ENCODE measurements around the gene DNAJB7. TPM values are rescaled to one million over a fixed set of nuclear protein-coding genes. Genes with fewer than 3 reads are reported as not detected.

The DNAJB7 gene
- total and polyA plus RNA-seq, 10 of the 15 experiments (the other 5 are each of a cell fraction or from before 2014, with no cell fraction given): 0.03 to 0.70 (median 0.29) TPM; not detected in 6

DNA sequence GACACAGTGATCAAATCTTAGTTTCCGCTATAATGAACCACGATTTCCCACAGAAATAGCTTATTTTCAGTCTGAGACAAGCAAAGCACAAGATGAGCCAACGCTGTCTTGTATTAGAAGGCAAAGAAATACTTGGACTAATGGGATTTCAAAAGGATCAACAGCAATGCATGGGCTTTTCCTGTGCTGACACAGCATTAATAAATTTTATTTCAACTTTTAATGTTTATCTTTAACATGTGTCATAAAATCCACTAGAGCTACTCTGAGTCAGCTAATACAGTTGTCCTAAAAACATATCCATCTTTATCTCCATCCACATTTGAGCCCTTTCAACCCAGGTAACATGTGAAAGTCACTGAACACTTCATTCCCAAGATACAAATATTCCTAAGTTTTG is 27.3 kb downstream of the DNAJB7 start:
- Histone ChIP-seq H3K4me3 (no peak overlapping the region), H2AFZ (ENCODE audit: control insufficient read depth, low read depth, low read length) (no peak overlapping the region), H3K27ac (ENCODE audit: control insufficient read depth, insufficient read depth) (no peak overlapping the region), H3K9me3 (replicated peaks; ENCODE audit: control insufficient read depth, insufficient read depth, low read length) (no peaks in the 10 kb centered on the region), H3K27me3 (replicated peaks in 1 of 2; ENCODE audit: control insufficient read depth in 2 of 2, insufficient read depth in 2 of 2, low read length in 1 of 2) (no peaks in the 10 kb centered on the region), H3K4me1 (ENCODE audit: control insufficient read depth, insufficient read depth, low read length) (no peaks in the 10 kb centered on the region), H3K79me2 (ENCODE audit: control insufficient read depth, insufficient read depth, low read length) (no peaks in the 10 kb centered on the region; the same call in 1 of the 2 replicates), H4K20me1 (ENCODE audit: control insufficient read depth, insufficient read depth) (no peaks in the 10 kb centered on the region), H3K36me3 (ENCODE audit: control insufficient read depth in 2 of 2, insufficient read depth in 2 of 2, low read length in 1 of 2) (peaks cover 2 to 33% of the 10 kb centered on the region in 2 experiments), H3K9ac (ENCODE audit: control insufficient read depth, insufficient read depth, low read length) (no peak overlapping the region), H3K4me2 (ENCODE audit: control insufficient read depth, insufficient read depth) (no peak overlapping the region)
- intact Hi-C loops (cut with micrococcal nuclease; ENCODE audit: unreplicated experiment) (no loop called here), in situ Hi-C loops (cut with MboI) (no loop called here)
- ATAC-seq (no peak), DNase-seq (ENCODE audit: low read depth, low spot score) (no peak), FAIRE-seq (no peak)
- ChIA-PET SMC1A (ENCODE audit: uncharacterized antibody, unreplicated experiment) (interaction anchor here (0.9 to 1.7 kb wide), 2 partner anchors 11 to 23 kb away, joined by 3 to 5 read pairs; partner anchors contain the start of gene XPNPEP3), RAD21 (ENCODE audit: unreplicated experiment) (no interaction called here), CTCF (interaction anchor here (1.1 to 1.3 kb wide), 2 partner anchors 47 to 152 kb away, joined by 3 read pairs; no protein-coding TSS in a partner anchor), POLR2A (interaction anchor here (0.6 kb wide), 1 partner anchor 53 kb away, joined by 4 read pairs; no protein-coding TSS in a partner anchor)
- no TSS peak for BruUV-seq (replicated peaks)
- TF ChIP-seq ETV6 (conservative IDR thresholded peaks at IDR 0.05 in 1 of 2, IDR thresholded peaks at IDR 0.05 in 1 of 2; ENCODE audit: borderline replicate concordance in 1 of 2, low read depth in 1 of 2): no peak
- no peak for TF ChIP-seq MXI1 (IDR thresholded peaks at IDR 0.05; ENCODE audit: low read depth, low read length)
- TF ChIP-seq NFXL1 (IDR thresholded peaks at IDR 0.05; ENCODE audit: borderline replicate concordance): no peak
- 96% methylated on average over 3 of the region's 3 CpGs for WGBS (ENCODE audit: insufficient coverage, insufficient replicate concordance, low lambda C conversion rate, missing lambda C conversion rate)

- ChIA-PET SMC1A (ENCODE audit: uncharacterized antibody, unreplicated experiment) (interaction anchor here (1.1 to 3.0 kb wide), 2 partner anchors 12 to 26 kb away, joined by 3 to 14 read pairs; no protein-coding TSS in a partner anchor), RAD21 (ENCODE audit: unreplicated experiment) (no interaction called here), CTCF (no interaction called here), POLR2A (no interaction called here)
- H3K9ac ChIP-seq (ENCODE audit: control insufficient read depth, insufficient read depth, low read length): no peak overlapping the region
- H3K4me2 ChIP-seq (ENCODE audit: control insufficient read depth, insufficient read depth): no peak overlapping the region
- WGBS (ENCODE audit: insufficient coverage, insufficient replicate concordance, low lambda C conversion rate, missing lambda C conversion rate): 98% methylated on average over 6 of the region's 6 CpGs
- H3K79me2 ChIP-seq (ENCODE audit: control insufficient read depth, insufficient read depth, low read length): no peaks in the 10 kb centered on the region
- intact Hi-C loops (cut with micrococcal nuclease; ENCODE audit: unreplicated experiment) (no loop called here), in situ Hi-C loops (cut with MboI) (no loop called here)
- H4K20me1 ChIP-seq (ENCODE audit: control insufficient read depth, insufficient read depth): no peaks in the 10 kb centered on the region
- H3K9me3 ChIP-seq (replicated peaks; ENCODE audit: control insufficient read depth, insufficient read depth, low read length): no peaks in the 10 kb centered on the region
- no TSS peak for BruUV-seq (replicated peaks)
- FAIRE-seq (no peak), DNase-seq (ENCODE audit: low read depth, low spot score) (no peak), ATAC-seq (no peak)
- no peak overlapping the region for H3K27ac ChIP-seq (ENCODE audit: control insufficient read depth, insufficient read depth)
- no peaks in the 10 kb centered on the region for H3K4me1 ChIP-seq (ENCODE audit: control insufficient read depth, insufficient read depth, low read length)
- H2AFZ ChIP-seq (ENCODE audit: control insufficient read depth, low read depth, low read length): no peak overlapping the region
- H3K4me3 ChIP-seq: no peak overlapping the region
- TF ChIP-seq IRF3 (IDR thresholded peaks at IDR 0.05) (no peak), MYC (IDR thresholded peaks at IDR 0.05; ENCODE audit: insufficient read depth, insufficient read length, insufficient replicate concordance, low read length, severe bottlenecking) (no peak), ZNF274 (IDR thresholded peaks at IDR 0.05; ENCODE audit: insufficient read depth, insufficient read length) (no peak), PAX5 (IDR thresholded peaks at IDR 0.05; ENCODE audit: borderline replicate concordance, low read depth, low read length) (no peak), NFYB (IDR thresholded peaks at IDR 0.05; ENCODE audit: insufficient read depth, low read depth, low read length) (no peak), YBX1 (IDR thresholded peaks at IDR 0.05) (no peak), GATAD2B (conservative IDR thresholded peaks at IDR 0.05; ENCODE audit: low read depth) (no peak), BACH1 (IDR thresholded peaks at IDR 0.05; ENCODE audit: borderline replicate concordance) (no peak), JUNB (IDR thresholded peaks at IDR 0.05) (no peak)
- TF ChIP-seq, protein P1, sequence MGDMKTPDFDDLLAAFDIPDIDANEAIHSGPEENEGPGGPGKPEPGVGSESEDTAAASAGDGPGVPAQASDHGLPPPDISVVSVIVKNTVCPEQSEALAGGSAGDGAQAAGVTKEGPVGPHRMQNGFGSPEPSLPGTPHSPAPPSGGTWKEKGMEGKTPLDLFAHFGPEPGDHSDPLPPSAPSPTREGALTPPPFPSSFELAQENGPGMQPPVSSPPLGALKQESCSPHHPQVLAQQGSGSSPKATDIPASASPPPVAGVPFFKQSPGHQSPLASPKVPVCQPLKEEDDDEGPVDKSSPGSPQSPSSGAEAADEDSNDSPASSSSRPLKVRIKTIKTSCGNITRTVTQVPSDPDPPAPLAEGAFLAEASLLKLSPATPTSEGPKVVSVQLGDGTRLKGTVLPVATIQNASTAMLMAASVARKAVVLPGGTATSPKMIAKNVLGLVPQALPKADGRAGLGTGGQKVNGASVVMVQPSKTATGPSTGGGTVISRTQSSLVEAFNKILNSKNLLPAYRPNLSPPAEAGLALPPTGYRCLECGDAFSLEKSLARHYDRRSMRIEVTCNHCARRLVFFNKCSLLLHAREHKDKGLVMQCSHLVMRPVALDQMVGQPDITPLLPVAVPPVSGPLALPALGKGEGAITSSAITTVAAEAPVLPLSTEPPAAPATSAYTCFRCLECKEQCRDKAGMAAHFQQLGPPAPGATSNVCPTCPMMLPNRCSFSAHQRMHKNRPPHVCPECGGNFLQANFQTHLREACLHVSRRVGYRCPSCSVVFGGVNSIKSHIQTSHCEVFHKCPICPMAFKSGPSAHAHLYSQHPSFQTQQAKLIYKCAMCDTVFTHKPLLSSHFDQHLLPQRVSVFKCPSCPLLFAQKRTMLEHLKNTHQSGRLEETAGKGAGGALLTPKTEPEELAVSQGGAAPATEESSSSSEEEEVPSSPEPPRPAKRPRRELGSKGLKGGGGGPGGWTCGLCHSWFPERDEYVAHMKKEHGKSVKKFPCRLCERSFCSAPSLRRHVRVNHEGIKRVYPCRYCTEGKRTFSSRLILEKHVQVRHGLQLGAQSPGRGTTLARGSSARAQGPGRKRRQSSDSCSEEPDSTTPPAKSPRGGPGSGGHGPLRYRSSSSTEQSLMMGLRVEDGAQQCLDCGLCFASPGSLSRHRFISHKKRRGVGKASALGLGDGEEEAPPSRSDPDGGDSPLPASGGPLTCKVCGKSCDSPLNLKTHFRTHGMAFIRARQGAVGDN (IDR thresholded peaks at IDR 0.05): no peak
- H3K36me3 ChIP-seq (ENCODE audit: control insufficient read depth in 2 of 2, insufficient read depth in 2 of 2, low read length in 1 of 2): peaks cover 0 to 28% of the 10 kb centered on the region in 2 experiments; a peak in 3 of 4 replicates
- no peaks in the 10 kb centered on the region for H3K27me3 ChIP-seq (replicated peaks in 1 of 2; ENCODE audit: control insufficient read depth in 2 of 2, insufficient read depth in 2 of 2, low read length in 1 of 2)
Measured at GRCh38 chr22:40829131-40829530, 32.8 kb downstream of the DNAJB7 start.
